ENCODE measurements around the gene MKNK1. TPM values are rescaled to one million over a fixed set of nuclear protein-coding genes. Genes with fewer than 3 reads are reported as not detected.

Gene MKNK1
- total RNA-seq, 2 experiments from 2014 or later, result 27.1 to 29.6 TPM

DNA sequence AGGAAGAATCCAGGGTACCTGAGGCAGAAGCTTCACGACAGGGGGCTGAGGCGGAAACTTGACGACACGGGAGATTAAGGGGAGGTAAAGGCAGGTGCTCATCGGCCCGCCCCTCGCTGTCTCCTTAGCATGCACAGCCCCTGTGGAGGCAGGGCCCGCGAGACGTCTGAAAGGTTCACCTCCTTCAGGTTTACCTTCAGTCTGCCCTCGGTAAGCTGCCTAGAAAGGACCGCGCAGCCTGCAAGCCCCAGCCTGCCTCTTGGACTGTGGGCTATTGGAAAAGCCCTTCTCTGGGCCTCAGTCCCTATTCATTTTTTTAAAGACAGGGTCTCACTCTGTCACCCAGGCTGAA lies 81.1 kb downstream of the MKNK1 start:
- CTCF ChIA-PET, result interaction anchor here (1.2 kb wide), 1 partner anchor 9 kb away, joined by 3 read pairs; no protein-coding TSS in a partner anchor
- intact Hi-C loops (cut with DNase I, micrococcal nuclease), result no loop called here

DNA sequence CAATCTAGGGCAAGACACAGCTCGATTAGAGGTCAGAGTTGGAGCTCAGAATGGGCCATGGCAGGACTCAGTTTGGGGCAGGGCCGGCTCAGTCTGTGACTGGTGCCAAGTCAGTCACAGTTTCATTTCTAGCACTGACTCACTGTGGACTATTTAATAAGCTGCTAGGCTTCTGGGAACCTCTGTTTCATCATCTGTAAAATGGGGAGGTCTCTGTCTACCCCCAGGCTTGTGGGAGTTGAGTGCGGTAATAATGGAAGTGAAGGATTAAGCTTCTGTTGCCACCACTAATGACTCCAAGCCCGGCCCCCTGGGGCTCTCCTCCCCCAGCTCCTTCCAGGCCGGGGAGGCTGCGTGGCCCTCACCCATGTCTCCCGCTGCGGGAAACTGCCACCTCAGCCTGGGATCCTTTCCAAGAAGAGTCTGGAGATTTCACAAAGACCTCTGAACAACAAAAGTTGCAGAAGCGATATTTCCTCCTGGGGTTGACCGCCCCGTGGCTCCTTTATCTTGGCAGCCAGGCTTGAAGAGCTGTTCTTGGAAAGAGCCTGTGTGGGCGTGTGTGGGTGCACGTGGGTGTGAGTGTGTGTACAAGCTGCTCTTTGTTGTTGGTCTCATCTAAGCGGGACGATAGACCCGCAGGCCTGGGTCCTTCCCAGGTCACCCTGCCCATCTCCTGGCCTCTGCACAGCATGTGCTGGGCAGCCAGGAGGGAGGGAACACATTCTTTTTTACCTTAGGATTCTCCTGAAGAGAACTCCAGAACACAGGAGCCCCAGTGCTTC lies 81.7 kb downstream of the MKNK1 start:
- Histone ChIP-seq H3K36me3 (ENCODE audit: insufficient read depth, low read length) (no peaks in the 10 kb centered on the region), H3K27me3 (ENCODE audit: control insufficient read depth in 1 of 2, insufficient read depth in 2 of 2, low read length in 2 of 2) (peaks cover 0 to 8% of the 10 kb centered on the region in 2 experiments), H3K4me1 (ENCODE audit: insufficient read depth, low read length) (peaks cover 7% of the 10 kb centered on the region), H3K9me3 (ENCODE audit: control insufficient read depth in 1 of 2, insufficient read depth in 1 of 2, low read length in 2 of 2) (no peaks in the 10 kb centered on the region), H3K4me3 (ENCODE audit: low read length) (no peak overlapping the region), H3K27ac (ENCODE audit: low read depth in 1 of 2, low read length in 2 of 2) (no peak overlapping the region)
- no peak overlapping the region for H3K27ac Mint-ChIP-seq
- DNase-seq, result no peak
- no peak overlapping the region for H3K4me3 Mint-ChIP-seq
- no peaks in the 10 kb centered on the region for H3K36me3 Mint-ChIP-seq (ENCODE audit: low read depth)
- TF ChIP-seq CTCF (IDR thresholded peaks at IDR 0.05), result no peak
- intact Hi-C loops (cut with DNase I, micrococcal nuclease), result no loop called here
- H3K4me1 Mint-ChIP-seq (ENCODE audit: low read depth), result no peaks in the 10 kb centered on the region
- POLR2A ChIA-PET, result no interaction called here
- peaks cover 50% of the 10 kb centered on the region for H3K27me3 Mint-ChIP-seq
- no peaks in the 10 kb centered on the region for H3K9me3 Mint-ChIP-seq
- ATAC-seq (ENCODE audit: poor library complexity), result no peak
- CTCF ChIA-PET, result interaction anchor here (1.2 kb wide), 2 partner anchors 9 to 75 kb away, joined by 3 read pairs; no protein-coding TSS in a partner anchor

More for the DNA sequence above, 81.1 kb downstream of the MKNK1 start:
- POLR2A ChIA-PET, result no interaction called here
- peaks cover 52% of the 10 kb centered on the region for H3K27me3 Mint-ChIP-seq
- H3K9me3 ChIP-seq (ENCODE audit: control insufficient read depth in 1 of 2, insufficient read depth in 1 of 2, low read length in 2 of 2), result no peaks in the 10 kb centered on the region
- ATAC-seq (ENCODE audit: poor library complexity), result no peak
- H3K9me3 Mint-ChIP-seq, result no peaks in the 10 kb centered on the region
- no peak overlapping the region for H3K4me3 Mint-ChIP-seq
- no peaks in the 10 kb centered on the region for H3K36me3 ChIP-seq (ENCODE audit: insufficient read depth, low read length)
- TF ChIP-seq CTCF (IDR thresholded peaks at IDR 0.05), result no peak
- H3K4me1 ChIP-seq (ENCODE audit: insufficient read depth, low read length), result peaks cover 7% of the 10 kb centered on the region
- no peaks in the 10 kb centered on the region for H3K4me1 Mint-ChIP-seq (ENCODE audit: low read depth)
- DNase-seq, result no peak
- no peak overlapping the region for H3K27ac ChIP-seq (ENCODE audit: low read depth in 1 of 2, low read length in 2 of 2)
- no peak overlapping the region for H3K27ac Mint-ChIP-seq
- peaks cover 0 to 7% of the 10 kb centered on the region in 2 experiments for H3K27me3 ChIP-seq (ENCODE audit: control insufficient read depth in 1 of 2, insufficient read depth in 2 of 2, low read length in 2 of 2)
- no peak overlapping the region for H3K4me3 ChIP-seq (ENCODE audit: low read length)
- no peaks in the 10 kb centered on the region for H3K36me3 Mint-ChIP-seq (ENCODE audit: low read depth)

- ATAC-seq (ENCODE audit: poor library complexity), result no peak
Measured at GRCh38 chr1:46521414-46521813, 82.7 kb downstream of the MKNK1 start.

More at GRCh38 chr1:46521414-46521813, 82.7 kb downstream of the MKNK1 start:
- ChIA-PET CTCF (interaction anchor here (1.2 kb wide), 1 partner anchor 74 kb away, joined by 3 read pairs; no protein-coding TSS in a partner anchor), POLR2A (no interaction called here)
- no peaks in the 10 kb centered on the region for H3K9me3 ChIP-seq (ENCODE audit: control insufficient read depth in 1 of 2, insufficient read depth in 1 of 2, low read length in 2 of 2)
- H3K4me3 ChIP-seq (ENCODE audit: low read length), result no peak overlapping the region
- H3K4me3 Mint-ChIP-seq, result no peak overlapping the region
- no peak overlapping the region for H3K27ac ChIP-seq (ENCODE audit: low read depth in 1 of 2, low read length in 2 of 2)
- H3K36me3 Mint-ChIP-seq (ENCODE audit: low read depth), result no peaks in the 10 kb centered on the region
- no peaks in the 10 kb centered on the region for H3K36me3 ChIP-seq (ENCODE audit: insufficient read depth, low read length)
- no peaks in the 10 kb centered on the region for H3K4me1 Mint-ChIP-seq (ENCODE audit: low read depth)
- H3K27me3 Mint-ChIP-seq, result peaks cover 48% of the 10 kb centered on the region
- H3K9me3 Mint-ChIP-seq, result no peaks in the 10 kb centered on the region
- no peak for DNase-seq
- intact Hi-C loops (cut with DNase I, micrococcal nuclease), result no loop called here
- H3K4me1 ChIP-seq (ENCODE audit: insufficient read depth, low read length), result peaks cover 7% of the 10 kb centered on the region
- no peak overlapping the region for H3K27ac Mint-ChIP-seq
- peaks cover 0 to 13% of the 10 kb centered on the region in 2 experiments for H3K27me3 ChIP-seq (ENCODE audit: control insufficient read depth in 1 of 2, insufficient read depth in 2 of 2, low read length in 2 of 2)
- TF ChIP-seq CTCF (IDR thresholded peaks at IDR 0.05), result no peak

Data from CD4-positive, alpha-beta T cell (primary cell).